Keratinocyte (primary cell): ENCODE results near the gene TTPAL. TPM values are rescaled to one million over a fixed set of nuclear protein-coding genes. Genes with fewer than 3 reads are reported as not detected.

Experiments
- DNase-seq: peaks from one replicate; pipeline ENCODE4 v3.0.0-alpha.2; 2011; ENCODE audit warnings: low read depth, missing footprints, low spot score
- FAIRE-seq: peaks from 2 replicates; lab custom pipeline; 2011; peaks lifted over from hg19 to GRCh38; lab: Jason Lieb, UNC
- H2AFZ ChIP-seq: 2 replicates; pipeline ENCODE4 v1.6.0; 2012; ENCODE audit warnings: low read length, control low read depth, inconsistent platforms; ENCODE audit not compliant: control insufficient read depth
- H3K27ac ChIP-seq: 2 replicates; pipeline ENCODE4 v1.5.1; 2011; ENCODE audit warnings: low read length; ENCODE audit not compliant: control insufficient read depth, insufficient read depth
- H3K27me3 ChIP-seq: 3 replicates; pipeline ENCODE4 v1.6.0; 2011; ENCODE audit warnings: low read length; ENCODE audit not compliant: control insufficient read depth, insufficient read depth; ENCODE audit errors: extremely low read depth
- H3K36me3 ChIP-seq, 2 experiments: 2 replicates in 1 of 2; 3 replicates in 1 of 2; pipeline ENCODE4 v1.5.1; 2011; ENCODE audit warnings: low read length in 2 of 2, mild to moderate bottlenecking in 1 of 2; ENCODE audit not compliant: control insufficient read depth in 2 of 2, insufficient read depth in 2 of 2; ENCODE audit errors: extremely low read depth in 1 of 2
- H3K4me1 ChIP-seq: 3 replicates; pipeline ENCODE4 v1.5.1; 2011; ENCODE audit warnings: low read length; ENCODE audit not compliant: control insufficient read depth, insufficient read depth; ENCODE audit errors: extremely low read depth
- H3K4me2 ChIP-seq: 3 replicates; pipeline ENCODE4 v1.6.0; 2011; ENCODE audit warnings: low read depth, low read length; ENCODE audit not compliant: control insufficient read depth, insufficient read depth; ENCODE audit errors: extremely low read depth
- H3K4me3 ChIP-seq, 3 experiments: fragments of 200-600 bp in 1 of 3; sonication (generic) in 1 of 3; 2 replicates in 2 of 3; 3 replicates in 1 of 3; pipeline ENCODE4 v1.5.1; 2011 to 2016; ENCODE audit warnings: low read length in 3 of 3, mild to moderate bottlenecking in 3 of 3, control low read depth in 2 of 3, inconsistent platforms in 1 of 3, low read depth in 1 of 3, mixed read lengths in 1 of 3, mixed run types in 1 of 3, moderate library complexity in 1 of 3; ENCODE audit not compliant: control insufficient read depth in 2 of 3, insufficient read depth in 2 of 3; ENCODE audit errors: extremely low read depth in 1 of 3
- H3K79me2 ChIP-seq: 2 replicates; pipeline ENCODE4 v1.6.0; 2012; ENCODE audit warnings: low read length; ENCODE audit not compliant: control insufficient read depth, insufficient read depth
- H3K9ac ChIP-seq: 3 replicates; pipeline ENCODE4 v1.6.0; 2011; ENCODE audit warnings: low read length; ENCODE audit not compliant: control insufficient read depth, insufficient read depth; ENCODE audit errors: extremely low read depth
- H3K9me1 ChIP-seq: 3 replicates; pipeline ENCODE4 v1.6.0; 2011; ENCODE audit warnings: low read length; ENCODE audit not compliant: control insufficient read depth, insufficient read depth; ENCODE audit errors: extremely low read depth
- H3K9me3 ChIP-seq: 2 replicates; pipeline ENCODE4 v1.5.1; 2012; ENCODE audit warnings: low read depth, low read length; ENCODE audit not compliant: control insufficient read depth
- H4K20me1 ChIP-seq: 3 replicates; pipeline ENCODE4 v1.6.0; 2011; ENCODE audit warnings: low read length; ENCODE audit not compliant: control insufficient read depth, insufficient read depth; ENCODE audit errors: extremely low read depth
- CTCF ChIP-seq, 3 experiments: IDR thresholded peaks in 1 of 3; conservative IDR thresholded peaks in 1 of 3; optimal IDR thresholded peaks in 1 of 3; 2 replicates in 2 of 3; 3 replicates in 1 of 3; pipeline versions ENCODE3 to v1.5.1; 2011; ENCODE audit warnings: low read length in 3 of 3, mild to moderate bottlenecking in 3 of 3, moderate library complexity in 2 of 3, control low read depth in 1 of 3, inconsistent platforms in 1 of 3; ENCODE audit not compliant: insufficient read depth in 2 of 3; ENCODE audit errors: extremely low read depth in 1 of 3
- EZH2 ChIP-seq: IDR thresholded peaks from one replicate; pipeline ENCODE4 v1.6.1; 2012; ENCODE audit warnings: inconsistent platforms, mild to moderate bottlenecking, low read length, moderate library complexity
- dilution Hi-C: fragments of 300-500 bp; cut with MboI; formaldehyde crosslinking; loops from one replicate; pipeline ENCODE4 v1.7.0; 2020; ENCODE audit warnings: low sequenced_read_pairs; ENCODE audit not compliant: extremely low pct_ligation_motif_present
- polyA plus RNA-seq, 5 experiments: library from polyadenylated mRNA; depleted of rRNA in 3 of 5; stranded (reverse) in 3 of 5; stranded (forward) in 1 of 5; unstranded in 1 of 5; fragments of >200 nt; gene quantifications; 1 replicate in 1 of 5; 2 replicates in 3 of 5; 3 replicates in 1 of 5; pipeline versions ENCODE4 v1.2.1 to v1.2.3, GENCODE V29; 2011 to 2012; ENCODE audit warnings: missing spikeins in 2 of 5, low read depth in 1 of 5, low replicate concordance in 1 of 5

The TTPAL gene
- polyA plus RNA-seq, 1 donor (not counting 4 experiments of a cell fraction or from before 2014, with no cell fraction given): 20.0 TPM

- no peak overlapping the region for H3K9ac ChIP-seq
- H2AFZ ChIP-seq: no peak overlapping the region
- no peak for TF ChIP-seq CTCF (optimal IDR thresholded peaks at IDR 0.05 in 1 of 3, IDR thresholded peaks at IDR 0.05 in 1 of 3, conservative IDR thresholded peaks at IDR 0.05 in 1 of 3; ENCODE audit: extremely low read depth in 1 of 3, insufficient read depth in 2 of 3, low read length in 3 of 3)
- no peak for TF ChIP-seq EZH2
- FAIRE-seq: no peak
- no peak overlapping the region for H3K27ac ChIP-seq
- no peak overlapping the region for H3K4me2 ChIP-seq
- no peak overlapping the region for H3K4me3 ChIP-seq
- no peaks in the 10 kb centered on the region for H3K4me1 ChIP-seq
- no peak for DNase-seq
- H3K27me3 ChIP-seq: peaks cover 19% of the 10 kb centered on the region
- H3K9me1 ChIP-seq: no peaks in the 10 kb centered on the region
- no peaks in the 10 kb centered on the region for H3K79me2 ChIP-seq
- H3K36me3 ChIP-seq: no peaks in the 10 kb centered on the region
- dilution Hi-C loops: no loop called here
- no peaks in the 10 kb centered on the region for H4K20me1 ChIP-seq
- H3K9me3 ChIP-seq: no peaks in the 10 kb centered on the region
Measured at GRCh38 chr20:44432618-44433577, 42.8 kb upstream of the TTPAL start.

DNA sequence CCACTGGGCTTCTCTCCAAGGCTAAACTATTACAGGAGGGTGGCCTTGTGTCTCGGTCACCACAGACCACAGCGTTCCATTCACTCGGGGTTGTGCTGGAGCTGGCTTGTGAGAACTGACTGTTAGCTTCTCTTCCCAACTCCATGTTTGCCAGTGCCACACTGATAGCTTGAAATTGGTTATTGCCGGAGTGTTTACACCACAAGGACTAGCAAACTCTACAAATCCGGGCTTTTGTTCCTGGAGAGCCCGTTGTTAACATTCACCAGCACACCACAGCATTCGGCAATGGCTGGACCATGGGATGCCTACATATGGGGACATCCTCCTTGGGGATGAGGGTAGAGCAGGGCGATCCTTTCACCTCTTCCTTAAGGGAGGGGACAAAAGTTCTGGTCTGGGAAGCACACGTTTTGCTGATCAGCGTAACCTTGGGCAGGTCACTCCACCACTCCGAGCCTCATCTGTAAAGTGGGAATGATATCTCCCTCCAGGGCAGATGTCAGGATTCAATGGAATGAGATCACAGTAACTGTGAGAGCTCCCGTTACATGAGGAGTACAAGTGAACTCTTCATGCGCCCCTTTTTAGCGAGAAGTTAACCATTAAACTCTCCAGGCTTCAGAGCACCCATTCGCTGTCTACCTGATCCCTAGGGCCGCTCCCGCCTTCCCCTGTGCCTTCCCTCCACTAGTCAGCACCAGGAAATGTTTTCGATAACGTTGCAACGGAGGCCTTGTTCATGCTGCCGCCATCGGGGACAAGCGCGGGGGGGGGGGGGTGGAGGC is 41.7 kb upstream of the TTPAL start:
- H3K36me3 ChIP-seq: no peaks in the 10 kb centered on the region
- H2AFZ ChIP-seq: no peak overlapping the region

More for the DNA sequence above, 41.7 kb upstream of the TTPAL start:
- DNase-seq (no peak), FAIRE-seq (no peak)
- dilution Hi-C loops: no loop called here
- no peak for TF ChIP-seq CTCF (optimal IDR thresholded peaks at IDR 0.05 in 1 of 3, IDR thresholded peaks at IDR 0.05 in 1 of 3, conservative IDR thresholded peaks at IDR 0.05 in 1 of 3; ENCODE audit: extremely low read depth in 1 of 3, insufficient read depth in 2 of 3, low read length in 3 of 3)
- TF ChIP-seq EZH2: no peak
- no peaks in the 10 kb centered on the region for H3K9me1 ChIP-seq
- H3K27me3 ChIP-seq: peaks cover 19% of the 10 kb centered on the region
- H3K9ac ChIP-seq: no peak overlapping the region
- H3K4me3 ChIP-seq: no peak overlapping the region
- H3K9me3 ChIP-seq: no peaks in the 10 kb centered on the region
- H3K4me2 ChIP-seq: no peak overlapping the region
- no peaks in the 10 kb centered on the region for H3K79me2 ChIP-seq
- H4K20me1 ChIP-seq: no peaks in the 10 kb centered on the region
- no peaks in the 10 kb centered on the region for H3K4me1 ChIP-seq
- no peak overlapping the region for H3K27ac ChIP-seq
